GM19238 (cell line): ENCODE data around the gene KLF3.

Source experiments
- DNase-seq: peaks from one replicate; pipeline ENCODE4 v3.0.0; 2011; ENCODE audit warnings: low spot score; ENCODE audit not compliant: insufficient read length

Gene KLF3

DNA sequence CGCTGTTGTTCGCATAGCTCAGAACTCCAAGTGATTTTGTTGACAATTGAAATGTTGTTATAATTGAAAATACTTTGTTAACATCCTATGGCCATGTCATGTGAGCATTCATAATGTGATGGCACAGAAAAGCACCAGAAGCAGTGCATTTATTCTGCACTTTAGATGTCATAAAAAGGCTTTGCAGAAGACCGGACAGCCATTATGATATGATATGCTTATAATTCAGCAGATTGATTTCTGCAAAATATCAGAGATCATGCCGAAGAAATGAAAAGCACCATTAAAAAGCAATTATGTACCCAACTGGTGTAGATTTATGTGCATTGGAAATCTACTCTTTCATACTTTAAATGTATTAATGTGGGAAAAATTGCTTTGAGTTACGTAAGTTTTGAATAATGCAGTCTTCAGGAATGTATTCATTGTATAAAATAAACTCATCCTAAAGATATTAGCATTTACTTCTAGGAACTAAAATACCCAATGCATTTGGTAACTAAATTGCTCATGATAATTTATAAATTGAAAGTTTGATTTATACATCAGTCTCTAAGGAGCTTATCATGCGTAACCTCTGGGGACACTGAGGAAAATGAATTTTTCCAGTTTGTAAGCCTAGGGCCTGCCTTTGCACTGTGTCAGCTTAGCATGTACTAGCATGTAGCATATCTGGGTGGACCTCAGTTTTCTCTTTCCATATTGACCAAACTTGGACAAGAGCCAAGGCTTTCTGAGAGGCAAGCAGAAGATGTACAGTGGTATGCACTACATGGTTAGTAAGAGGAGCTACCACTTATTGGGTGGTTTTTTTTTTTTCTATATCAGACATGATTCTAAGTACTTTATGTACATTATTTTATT is 75.2 kb downstream of the KLF3 start:
- DNase-seq: no peak

DNA sequence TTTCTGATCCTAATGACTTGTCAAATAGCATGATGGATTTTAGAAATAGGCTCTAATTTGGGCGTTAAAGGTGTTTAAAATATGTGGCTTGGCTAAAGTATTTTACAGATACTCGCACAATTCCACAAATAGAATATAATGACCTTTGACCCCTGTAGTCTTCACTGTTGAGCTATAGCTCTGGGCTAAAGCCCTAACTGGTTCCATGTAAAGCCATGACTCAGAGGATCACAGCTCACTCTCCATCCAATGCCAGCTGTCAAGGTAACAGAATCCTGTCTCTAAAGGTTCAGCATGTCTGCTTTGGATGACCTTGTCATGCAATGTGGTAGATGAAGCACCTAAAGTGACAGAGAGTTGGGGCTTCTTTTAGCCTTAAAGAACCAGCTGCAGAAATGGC is 76.3 kb downstream of the KLF3 start:
- DNase-seq: no peak

DNA sequence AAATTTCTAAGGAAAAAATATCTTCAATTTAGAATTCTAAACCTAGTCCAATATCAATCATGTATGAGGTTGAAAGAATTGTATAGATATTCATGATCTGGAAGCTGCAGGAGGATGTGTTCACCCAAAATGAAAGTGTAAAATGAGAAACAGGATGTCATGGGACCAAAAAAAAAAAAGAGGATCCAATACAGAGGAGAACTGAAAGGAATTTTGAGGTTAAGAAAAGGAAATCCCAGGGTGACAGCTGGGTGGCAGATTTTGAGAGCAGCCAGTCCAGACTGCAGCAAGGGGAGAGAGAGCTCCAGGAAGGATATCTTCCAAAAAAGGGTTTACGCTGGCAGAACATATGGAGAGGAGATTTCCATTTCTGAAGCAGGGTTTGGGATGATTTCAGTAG is 79.9 kb downstream of the KLF3 start:
- no peak for DNase-seq

GRCh38 chr4:38745881-38746280 is 81.9 kb downstream of the KLF3 start:
- no peak for DNase-seq

DNA sequence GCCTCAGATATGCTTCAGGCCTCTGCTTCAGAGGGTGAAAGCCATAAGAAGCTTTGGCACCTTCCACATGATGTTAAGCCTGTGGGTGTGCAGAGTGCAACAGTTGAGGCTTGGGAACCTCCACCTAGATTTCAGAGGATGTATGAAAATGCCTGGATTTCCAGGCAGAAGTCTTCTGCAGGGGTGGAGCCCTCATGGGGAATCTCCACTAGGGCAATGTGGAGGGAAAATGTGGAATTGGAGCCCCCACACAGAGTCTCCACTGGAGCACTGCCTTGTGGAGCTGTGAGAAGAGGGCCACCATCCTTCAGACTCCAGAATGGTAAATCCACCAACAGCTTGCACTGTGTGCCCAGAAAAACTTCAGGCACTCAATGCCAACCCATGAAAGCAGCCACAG is 83.6 kb downstream of the KLF3 start:
- no peak for DNase-seq

GRCh38 chr4:38749336-38749735 is 85.3 kb downstream of the KLF3 start:
- no peak for DNase-seq
